Activated naive CD8-positive, alpha-beta T cell treated with anti-CD3 and anti-CD28 coated beads for 36 hours (primary cell): ENCODE measurements around the gene AGRN. TPM values are rescaled to one million over a fixed set of nuclear protein-coding genes. Genes with fewer than 3 reads are reported as not detected.

Source experiments
- DNase-seq: peaks from one replicate; pipeline ENCODE4 v3.0.0; 2021
- H3K27ac Mint-ChIP-seq: one replicate; pipeline ENCODE4 v1.8.0; 2022; ENCODE audit warnings: mild to moderate bottlenecking, moderate library complexity, mixed read lengths
- H3K27me3 Mint-ChIP-seq: one replicate; pipeline ENCODE4 v1.8.0; 2022; ENCODE audit warnings: mild to moderate bottlenecking, mixed read lengths
- H3K36me3 Mint-ChIP-seq: one replicate; pipeline ENCODE4 v1.8.0; 2021; ENCODE audit warnings: mild to moderate bottlenecking, mixed read lengths
- H3K4me1 Mint-ChIP-seq: one replicate; pipeline ENCODE4 v1.8.0; 2021; ENCODE audit warnings: mixed read lengths
- H3K4me3 Mint-ChIP-seq: one replicate; pipeline ENCODE4 v1.8.0; 2022; ENCODE audit warnings: mild to moderate bottlenecking, moderate library complexity, mixed read lengths
- H3K9me3 Mint-ChIP-seq: one replicate; pipeline ENCODE4 v1.8.0; 2022; ENCODE audit warnings: mixed read lengths
- total RNA-seq, 2 experiments: library from RNA; stranded (reverse); gene quantifications; one replicate each; pipeline ENCODE4 v1.2.3, GENCODE V29; 2021

AGRN gene
- total RNA-seq, 2 experiments from 2014 or later: 30.4 to 30.5 TPM

DNA sequence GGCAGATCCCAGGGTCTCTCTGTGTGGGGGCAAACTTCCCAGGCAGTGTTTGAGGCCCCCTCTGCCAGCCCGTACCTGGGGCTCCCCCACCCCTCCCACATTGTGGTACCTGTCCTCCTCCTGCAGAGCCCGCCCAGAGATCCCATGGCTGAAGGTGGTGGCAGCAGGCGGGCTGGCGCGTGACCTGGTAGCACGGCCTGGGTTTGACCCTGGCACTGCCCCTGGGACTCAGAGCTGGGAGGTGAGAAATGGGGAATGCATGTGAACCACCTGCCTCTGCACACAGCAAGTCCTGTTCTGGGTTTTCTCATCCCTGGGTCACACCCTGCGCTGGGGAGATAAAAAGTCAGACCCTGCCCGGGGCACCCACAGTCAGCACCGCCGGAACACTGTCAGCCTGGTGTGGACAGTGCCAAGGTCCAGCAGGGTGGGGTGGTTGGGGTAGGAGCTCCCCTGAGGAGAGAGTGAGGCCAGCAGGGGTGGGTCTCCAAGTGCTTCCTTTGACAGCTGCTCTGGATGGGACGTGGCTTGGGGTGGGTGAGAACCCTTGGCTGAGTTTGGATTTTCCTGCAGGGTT, 11.8 kb downstream of the AGRN start:
- no peaks in the 10 kb centered on the region for H3K9me3 Mint-ChIP-seq
- peaks cover 3% of the 10 kb centered on the region for H3K27me3 Mint-ChIP-seq
- no peak overlapping the region for H3K4me3 Mint-ChIP-seq
- peaks cover 2% of the 10 kb centered on the region for H3K36me3 Mint-ChIP-seq
- H3K27ac Mint-ChIP-seq: no peak overlapping the region
- peaks cover 12% of the 10 kb centered on the region for H3K4me1 Mint-ChIP-seq
- DNase-seq: no peak

DNA sequence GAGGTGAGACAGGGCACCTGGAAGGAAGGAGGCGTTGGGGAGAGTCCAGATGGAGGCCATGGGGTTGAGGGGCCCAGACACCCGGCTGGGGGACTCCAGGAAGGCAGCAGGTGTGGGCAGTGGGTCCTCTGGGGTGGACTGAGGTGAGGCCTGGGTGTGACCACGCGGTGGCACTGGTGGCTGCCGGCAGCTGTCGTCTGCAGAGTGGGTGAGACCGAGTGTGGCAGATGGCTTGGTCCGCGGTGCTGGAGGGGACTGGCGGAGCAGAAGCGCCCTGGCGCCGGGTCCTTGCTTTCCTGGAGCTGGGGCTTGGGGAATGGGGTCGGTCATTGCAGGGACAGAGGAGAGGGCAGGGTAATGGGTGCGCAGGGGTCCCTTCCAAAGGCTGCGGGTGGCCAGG, 12.5 kb downstream of the AGRN start:
- peak overlapping the region; percentile 32 for H3K4me3 Mint-ChIP-seq
- DNase-seq: no peak

DNA sequence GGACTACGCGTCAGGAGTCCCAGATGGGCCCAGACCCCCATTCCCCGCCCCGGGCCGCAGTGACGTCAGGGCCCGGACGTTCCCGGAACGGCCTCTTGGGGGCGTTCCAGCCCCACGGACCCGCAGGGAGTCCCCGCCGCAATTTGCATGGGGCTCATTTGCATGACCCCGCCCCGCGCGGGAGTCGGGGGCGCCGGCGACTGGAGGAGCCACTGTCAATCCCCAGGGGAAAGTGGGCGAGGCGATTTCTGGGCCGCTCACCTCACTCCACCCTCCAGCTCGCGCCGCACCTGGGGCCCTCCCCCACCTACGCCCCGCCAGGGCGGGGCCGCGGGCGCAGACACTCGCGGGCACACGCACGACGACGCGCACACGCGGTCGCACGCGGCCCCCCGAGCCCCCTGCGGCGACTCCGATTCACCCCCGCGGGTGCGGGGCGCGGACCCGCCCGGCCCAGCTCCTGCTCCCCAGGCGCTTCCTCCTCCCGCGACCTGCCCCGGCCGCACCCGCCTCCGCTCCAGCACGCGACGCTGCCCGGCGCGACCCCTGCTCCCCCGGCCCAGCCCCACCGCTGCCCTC, 13.2 kb downstream of the AGRN start:
- peak overlapping the region; percentile 32 for H3K4me3 Mint-ChIP-seq
- DNase-seq: peak; percentile 97
- H3K27me3 Mint-ChIP-seq: peaks cover 3% of the 10 kb centered on the region
- no peaks in the 10 kb centered on the region for H3K9me3 Mint-ChIP-seq
- H3K36me3 Mint-ChIP-seq: peaks cover 2% of the 10 kb centered on the region
- peaks cover 12% of the 10 kb centered on the region for H3K4me1 Mint-ChIP-seq
- no peak overlapping the region for H3K27ac Mint-ChIP-seq

More for the DNA sequence above, 12.5 kb downstream of the AGRN start:
- Mint-ChIP-seq H3K9me3 (no peaks in the 10 kb centered on the region), H3K4me1 (peaks cover 12% of the 10 kb centered on the region), H3K36me3 (peaks cover 2% of the 10 kb centered on the region), H3K27me3 (peaks cover 3% of the 10 kb centered on the region), H3K27ac (peak overlapping the region; percentile 38)

DNA sequence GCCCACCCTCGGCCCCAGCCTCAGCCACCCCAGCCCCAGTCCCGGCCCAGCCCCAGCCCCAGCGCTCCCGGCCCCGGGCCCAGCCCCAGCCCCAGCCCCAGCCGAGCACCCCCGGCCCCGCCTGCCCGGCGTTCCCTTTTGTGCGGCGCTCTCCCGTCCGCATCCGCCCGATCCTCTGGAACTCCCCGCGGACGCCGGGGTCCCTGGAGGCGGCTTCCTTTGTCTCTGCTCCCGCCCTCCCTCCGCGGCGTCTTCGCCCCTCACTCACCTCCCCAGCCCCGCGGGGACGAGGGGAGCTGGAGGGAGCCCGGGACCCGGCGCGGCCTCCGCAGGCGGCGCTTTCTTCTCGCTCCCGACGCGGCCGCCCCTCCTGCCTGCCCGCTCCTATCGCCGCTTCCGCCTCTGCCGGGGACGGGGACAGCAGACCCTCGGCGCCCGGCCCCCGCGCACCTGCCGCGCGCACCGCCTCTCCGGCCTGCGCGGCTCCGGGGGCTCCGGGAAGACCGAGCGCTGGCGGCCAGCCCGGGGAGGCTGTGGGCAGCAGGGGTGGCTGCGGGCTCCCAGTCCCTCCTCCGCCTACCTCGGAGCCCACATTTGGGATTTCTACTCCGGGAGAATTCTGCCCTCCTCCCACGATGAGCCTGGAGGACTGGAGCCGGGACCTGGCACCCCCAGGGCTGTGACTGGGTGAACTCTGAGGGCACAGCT, 14.0 kb downstream of the AGRN start:
- H3K36me3 Mint-ChIP-seq: peaks cover 2% of the 10 kb centered on the region
- peak overlapping the region; percentile 73 for H3K4me3 Mint-ChIP-seq
- peak; percentile 36 for DNase-seq
- peaks cover 19% of the 10 kb centered on the region for H3K4me1 Mint-ChIP-seq
- peaks cover 9% of the 10 kb centered on the region for H3K27me3 Mint-ChIP-seq
- no peaks in the 10 kb centered on the region for H3K9me3 Mint-ChIP-seq
- peak overlapping the region; percentile 42 for H3K27ac Mint-ChIP-seq

DNA sequence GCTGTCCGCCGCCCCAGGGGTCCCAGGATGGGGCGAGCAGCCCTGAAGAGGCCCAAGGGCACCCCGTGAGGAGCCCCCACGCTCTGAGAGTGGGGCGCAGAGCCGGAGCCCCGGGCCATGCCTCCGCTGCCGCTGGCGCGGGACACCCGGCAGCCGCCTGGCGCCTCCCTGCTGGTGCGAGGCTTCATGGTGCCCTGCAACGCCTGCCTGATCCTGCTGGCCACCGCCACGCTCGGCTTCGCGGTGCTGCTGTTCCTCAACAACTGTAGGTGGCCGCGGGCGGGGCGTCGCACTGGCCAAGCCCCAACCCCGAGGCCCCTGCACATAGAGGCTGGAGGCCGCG, 14.5 kb downstream of the AGRN start:
- no peak for DNase-seq
- Mint-ChIP-seq H3K27ac (peak overlapping the region; percentile 42), H3K4me1 (peaks cover 24% of the 10 kb centered on the region), H3K27me3 (peaks cover 13% of the 10 kb centered on the region), H3K4me3 (peak overlapping the region; percentile 73), H3K9me3 (no peaks in the 10 kb centered on the region), H3K36me3 (peaks cover 2% of the 10 kb centered on the region)

DNA sequence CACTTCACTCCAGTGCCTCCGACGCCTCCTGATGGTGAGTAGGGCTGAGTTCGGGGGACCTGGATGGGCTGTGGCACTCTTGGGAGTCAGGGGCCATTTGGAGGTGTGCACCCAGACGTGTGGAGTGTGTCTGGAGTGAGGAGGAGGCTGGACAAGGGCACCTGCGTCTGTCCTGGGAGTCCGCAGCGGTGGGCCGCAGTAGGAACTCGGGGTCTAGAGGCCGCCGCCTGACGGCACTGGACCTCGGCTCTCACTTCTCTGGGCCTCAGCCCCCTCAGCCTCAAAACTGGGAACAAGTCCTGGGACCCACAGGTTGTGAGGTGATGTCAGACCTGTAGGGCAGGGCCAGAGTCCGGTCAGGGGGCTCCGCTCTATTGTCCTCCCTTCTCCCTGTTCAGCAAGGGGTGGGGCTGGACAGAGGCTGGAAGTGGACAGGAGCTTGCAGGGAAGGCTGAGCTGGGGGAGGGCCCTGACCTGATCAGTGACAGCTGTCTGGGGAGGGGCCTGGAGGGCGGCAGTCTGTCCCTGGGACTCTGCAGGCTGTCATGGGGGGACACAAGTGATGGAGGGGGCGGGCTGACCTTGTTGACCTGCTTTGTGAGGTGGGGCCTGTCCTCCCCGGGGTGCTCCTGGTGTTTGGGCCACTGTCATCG, 15.5 kb downstream of the AGRN start:
- H3K4me1 Mint-ChIP-seq: peaks cover 30% of the 10 kb centered on the region
- peaks cover 17% of the 10 kb centered on the region for H3K27me3 Mint-ChIP-seq
- peaks cover 2% of the 10 kb centered on the region for H3K36me3 Mint-ChIP-seq
- H3K9me3 Mint-ChIP-seq: no peaks in the 10 kb centered on the region
- H3K4me3 Mint-ChIP-seq: no peak overlapping the region
- DNase-seq: no peak
- no peak overlapping the region for H3K27ac Mint-ChIP-seq

DNA sequence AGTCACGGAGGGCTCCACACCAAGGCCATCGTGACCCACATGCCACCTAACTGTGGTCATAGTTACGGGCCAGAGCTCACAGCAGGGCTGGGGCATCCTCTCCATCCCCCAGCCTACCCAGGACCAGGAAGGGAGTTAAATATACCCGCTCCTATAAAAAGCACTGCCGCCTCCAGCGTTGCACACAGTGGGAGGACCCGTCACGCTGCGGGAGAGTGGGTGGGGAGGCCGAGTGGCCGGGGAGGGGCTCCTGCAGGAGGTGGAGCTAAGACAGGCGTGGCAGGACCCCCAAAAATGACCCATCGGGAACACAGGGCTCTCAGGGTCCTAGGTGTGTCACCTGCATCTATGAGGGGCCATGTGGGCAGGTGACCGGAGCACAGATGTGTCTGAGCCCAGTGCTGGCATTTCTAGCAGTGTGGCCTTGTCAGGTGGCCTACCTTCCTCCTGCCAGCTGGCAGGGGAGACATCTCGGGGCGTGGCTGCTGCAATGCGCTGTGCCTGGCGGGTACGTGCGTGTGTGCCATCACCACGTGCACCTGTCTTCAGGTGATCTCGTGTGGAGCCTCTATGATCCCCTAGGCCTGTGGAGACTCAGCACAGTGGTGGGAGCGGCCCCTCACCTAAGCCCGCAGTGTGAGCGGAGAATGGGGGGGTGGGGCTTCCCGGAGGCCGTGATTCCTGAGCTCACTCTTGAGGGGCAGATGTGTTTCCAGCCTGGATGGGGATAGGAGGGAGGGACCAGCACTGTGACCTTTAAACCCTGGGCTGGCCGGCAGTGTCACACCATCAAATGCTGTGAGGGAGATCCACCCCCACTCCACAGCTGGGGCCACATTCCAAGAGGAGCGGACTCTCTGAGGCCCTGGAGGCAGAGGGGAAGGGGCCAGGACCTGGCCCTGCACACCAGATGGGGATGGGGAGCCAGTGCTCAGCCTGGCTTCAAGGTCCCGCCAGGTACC, 17.7 kb downstream of the AGRN start:
- Mint-ChIP-seq H3K4me3 (no peak overlapping the region), H3K36me3 (peaks cover 2% of the 10 kb centered on the region), H3K27me3 (peaks cover 13% of the 10 kb centered on the region), H3K9me3 (no peaks in the 10 kb centered on the region), H3K4me1 (peaks cover 23% of the 10 kb centered on the region), H3K27ac (no peak overlapping the region)
- DNase-seq: no peak

DNA sequence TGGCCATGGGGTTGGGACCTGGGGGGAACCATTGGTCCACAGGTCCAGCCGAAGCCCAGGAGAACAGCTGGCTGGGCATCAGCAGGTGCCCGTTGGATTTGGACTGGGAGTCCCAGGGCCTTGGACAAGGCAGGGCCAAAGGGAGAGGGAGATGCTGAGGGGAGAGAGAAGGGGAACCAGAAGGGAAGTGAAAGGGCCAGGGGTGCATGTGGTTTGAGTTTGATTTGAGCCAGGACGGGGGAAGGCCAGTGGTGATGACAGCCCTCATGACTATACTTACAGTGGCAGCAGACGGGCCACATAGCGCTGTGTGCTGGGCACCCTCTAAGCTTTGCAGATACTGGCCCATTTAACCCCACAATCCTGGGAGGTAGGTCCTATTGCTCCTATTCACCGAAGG, 18.8 kb downstream of the AGRN start:
- H3K27ac Mint-ChIP-seq: no peak overlapping the region
- H3K27me3 Mint-ChIP-seq: peaks cover 13% of the 10 kb centered on the region
- H3K9me3 Mint-ChIP-seq: no peaks in the 10 kb centered on the region
- H3K36me3 Mint-ChIP-seq: peaks cover 6% of the 10 kb centered on the region
- H3K4me3 Mint-ChIP-seq: no peak overlapping the region
- peaks cover 23% of the 10 kb centered on the region for H3K4me1 Mint-ChIP-seq
- DNase-seq: no peak

DNA sequence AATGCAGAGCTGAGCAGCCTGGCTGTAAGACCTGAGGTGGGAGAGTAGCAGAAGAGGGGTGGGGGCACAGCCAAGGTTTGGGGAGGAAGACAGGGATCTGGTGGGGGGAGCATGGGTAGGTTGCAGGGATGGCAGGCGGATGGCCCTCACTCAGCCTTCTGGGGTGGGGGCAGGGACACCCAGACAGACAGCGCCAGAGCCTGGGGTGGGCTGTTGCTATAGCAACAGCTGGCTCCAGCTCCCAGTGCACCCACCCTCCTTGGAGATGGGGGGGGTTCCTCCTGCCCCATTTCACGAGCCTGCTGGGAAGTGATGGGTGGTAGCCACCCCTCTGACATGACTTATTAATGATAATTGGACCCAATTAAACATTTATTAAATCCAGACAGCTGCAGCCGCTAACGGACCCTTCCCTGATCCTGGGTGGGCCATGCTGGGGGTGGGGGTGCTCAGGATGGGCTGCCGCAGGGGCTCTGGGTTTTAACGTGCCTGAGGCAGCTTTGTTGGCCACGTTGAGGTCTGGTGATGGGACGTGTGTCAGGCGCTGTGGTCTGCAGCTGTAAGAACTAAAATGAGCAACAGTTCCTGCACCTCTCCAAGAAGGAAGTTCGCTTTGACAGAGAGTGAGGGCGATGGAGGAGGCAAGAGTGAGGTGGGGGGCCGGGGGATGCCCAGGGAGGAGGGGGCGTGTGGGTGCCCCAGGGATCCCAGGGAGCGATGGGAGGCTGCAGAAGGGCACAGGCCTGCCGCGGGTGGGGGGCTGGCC, 19.4 kb downstream of the AGRN start:
- H3K27ac Mint-ChIP-seq: peak overlapping the region; percentile 39
- peaks cover 13% of the 10 kb centered on the region for H3K27me3 Mint-ChIP-seq
- H3K4me3 Mint-ChIP-seq: peak overlapping the region; percentile 69
- H3K9me3 Mint-ChIP-seq: no peaks in the 10 kb centered on the region
- peaks cover 6% of the 10 kb centered on the region for H3K36me3 Mint-ChIP-seq
- H3K4me1 Mint-ChIP-seq: peaks cover 22% of the 10 kb centered on the region
- peak; percentile 33 for DNase-seq

DNA sequence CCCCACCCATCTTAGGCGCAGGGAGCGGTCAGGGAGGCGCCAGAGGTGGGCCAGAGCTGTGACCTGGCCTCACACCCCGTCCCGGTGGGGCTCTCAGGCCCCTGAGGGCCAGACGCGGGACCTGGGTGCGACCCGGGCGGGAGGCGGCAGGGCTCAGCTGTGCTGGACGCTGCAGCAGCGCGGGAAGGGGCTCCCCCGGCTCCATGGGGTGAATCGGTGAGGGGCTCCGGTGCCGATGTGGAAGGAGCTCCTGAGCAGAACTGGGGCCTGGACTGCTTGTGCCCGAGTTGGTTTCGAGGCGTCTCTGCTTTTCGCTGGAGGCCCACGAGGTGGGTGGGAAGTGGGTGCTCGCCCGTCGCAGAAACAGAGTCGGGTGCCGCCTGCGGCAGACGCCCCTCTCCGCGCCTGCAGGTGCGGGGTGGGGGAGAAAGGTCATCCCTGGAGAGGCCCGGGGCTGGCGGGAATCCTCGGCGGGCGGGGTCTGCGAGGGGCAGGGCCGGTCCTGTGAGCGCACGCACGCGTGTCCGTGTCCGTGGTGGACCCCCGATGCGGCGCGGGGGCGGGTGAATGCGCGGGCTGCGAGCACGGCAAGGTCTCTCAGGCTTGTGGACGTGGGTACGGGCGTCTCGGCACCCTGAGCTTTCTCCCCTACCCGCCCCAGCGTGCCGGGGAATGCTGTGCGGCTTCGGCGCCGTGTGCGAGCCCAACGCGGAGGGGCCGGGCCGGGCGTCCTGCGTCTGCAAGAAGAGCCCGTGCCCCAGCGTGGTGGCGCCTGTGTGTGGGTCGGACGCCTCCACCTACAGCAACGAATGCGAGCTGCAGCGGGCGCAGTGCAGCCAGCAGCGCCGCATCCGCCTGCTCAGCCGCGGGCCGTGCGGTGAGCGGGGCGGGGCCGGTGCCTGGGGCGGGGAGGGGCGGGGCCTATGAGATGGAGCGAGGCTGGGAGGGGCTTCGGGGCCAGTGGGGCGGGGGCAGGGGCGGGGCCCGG, 20.4 kb downstream of the AGRN start:
- Mint-ChIP-seq H3K4me1 (peaks cover 22% of the 10 kb centered on the region), H3K27ac (peak overlapping the region; percentile 39), H3K4me3 (peak overlapping the region; percentile 69), H3K36me3 (peaks cover 6% of the 10 kb centered on the region), H3K27me3 (peaks cover 13% of the 10 kb centered on the region), H3K9me3 (no peaks in the 10 kb centered on the region)
- peak; percentile 84 for DNase-seq

DNA sequence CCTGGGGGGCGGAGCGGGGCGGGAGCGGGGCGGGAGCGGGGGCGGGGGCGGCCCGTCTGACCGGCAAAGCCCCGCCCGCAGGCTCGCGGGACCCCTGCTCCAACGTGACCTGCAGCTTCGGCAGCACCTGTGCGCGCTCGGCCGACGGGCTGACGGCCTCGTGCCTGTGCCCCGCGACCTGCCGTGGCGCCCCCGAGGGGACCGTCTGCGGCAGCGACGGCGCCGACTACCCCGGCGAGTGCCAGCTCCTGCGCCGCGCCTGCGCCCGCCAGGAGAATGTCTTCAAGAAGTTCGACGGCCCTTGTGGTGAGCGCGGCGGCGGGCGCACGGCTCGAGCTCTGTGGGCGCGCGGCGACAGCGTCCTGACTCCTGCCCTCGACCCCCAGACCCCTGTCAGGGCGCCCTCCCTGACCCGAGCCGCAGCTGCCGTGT, 21.2 kb downstream of the AGRN start:
- Mint-ChIP-seq H3K9me3 (no peaks in the 10 kb centered on the region), H3K4me1 (peaks cover 18% of the 10 kb centered on the region), H3K36me3 (peaks cover 4% of the 10 kb centered on the region), H3K4me3 (no peak overlapping the region), H3K27me3 (peaks cover 13% of the 10 kb centered on the region), H3K27ac (no peak overlapping the region)
- peak; percentile 32 for DNase-seq

DNA sequence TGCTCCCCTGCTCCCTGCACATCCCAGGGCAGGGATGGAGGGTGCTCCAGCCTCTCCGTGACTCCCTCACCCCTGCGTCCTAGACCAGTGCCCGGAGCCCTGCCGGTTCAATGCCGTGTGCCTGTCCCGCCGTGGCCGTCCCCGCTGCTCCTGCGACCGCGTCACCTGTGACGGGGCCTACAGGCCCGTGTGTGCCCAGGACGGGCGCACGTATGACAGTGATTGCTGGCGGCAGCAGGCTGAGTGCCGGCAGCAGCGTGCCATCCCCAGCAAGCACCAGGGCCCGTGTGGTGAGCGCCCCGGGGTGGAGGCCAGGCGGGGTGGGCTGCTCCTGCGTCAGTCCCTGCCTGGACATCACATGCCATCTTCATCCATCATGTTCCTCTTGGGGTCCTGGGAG, 22.0 kb downstream of the AGRN start:
- Mint-ChIP-seq H3K36me3 (peaks cover 4% of the 10 kb centered on the region), H3K9me3 (no peaks in the 10 kb centered on the region), H3K27me3 (peaks cover 13% of the 10 kb centered on the region), H3K4me1 (peaks cover 18% of the 10 kb centered on the region), H3K27ac (no peak overlapping the region), H3K4me3 (no peak overlapping the region)
- no peak for DNase-seq

DNA sequence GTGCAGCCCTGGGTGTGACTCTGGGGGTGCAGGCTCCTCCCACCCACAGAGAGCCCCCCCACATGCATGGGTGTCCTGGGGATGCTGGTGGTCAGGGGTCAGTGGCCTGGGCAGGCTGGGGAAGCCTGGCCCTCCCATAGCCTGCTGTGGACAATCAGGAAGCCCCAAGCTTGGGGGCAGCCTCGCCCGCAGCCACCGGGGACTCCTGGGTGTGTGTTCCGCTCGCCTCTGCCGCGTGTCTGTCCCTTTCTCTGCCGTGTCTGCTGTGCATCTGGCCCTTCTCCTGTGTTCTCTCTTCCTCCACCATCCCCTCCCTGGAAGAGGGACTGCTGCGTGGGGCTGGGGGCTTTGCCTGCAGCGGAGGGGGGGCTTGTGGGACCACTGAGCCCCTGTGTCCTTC, 22.9 kb downstream of the AGRN start:
- Mint-ChIP-seq H3K27me3 (peaks cover 13% of the 10 kb centered on the region), H3K27ac (peak overlapping the region; percentile 58), H3K36me3 (peaks cover 4% of the 10 kb centered on the region), H3K4me3 (no peak overlapping the region), H3K9me3 (no peaks in the 10 kb centered on the region), H3K4me1 (peaks cover 18% of the 10 kb centered on the region)
- DNase-seq: no peak
